K562 (cell line): ENCODE results near the gene DENND1A.

Source experiments
- CTCF ChIP-seq, 3 experiments: IDR thresholded peaks in 2 of 3; conservative IDR thresholded peaks in 1 of 3; 2 replicates each; pipeline ENCODE4 v1.5.1; 2011 to 2012; ENCODE audit warnings: low read length in 3 of 3, mild to moderate bottlenecking in 3 of 3, control low read depth in 2 of 3, improper control_type of control experiment in 1 of 3, inconsistent platforms in 1 of 3, low read depth in 1 of 3, mixed read lengths in 1 of 3, moderate library complexity in 1 of 3; ENCODE audit not compliant: insufficient read depth in 2 of 3
- NFYB ChIP-seq: IDR thresholded peaks from 2 replicates; pipeline ENCODE4 v1.6.1; 2011; ENCODE audit warnings: mild to moderate bottlenecking, moderate library complexity; ENCODE audit not compliant: insufficient read length; ENCODE audit errors: extremely low read depth
- POLR2A ChIP-seq: fragments of 450-650 bp; conservative IDR thresholded peaks from 2 replicates; pipeline ENCODE4 v1.6.1; 2016
- ZC3H11A ChIP-seq: IDR thresholded peaks from 2 replicates; pipeline ENCODE4 v1.6.1; 2012; ENCODE audit warnings: low read depth, low read length, improper control_type of control experiment
- ZNF347 ChIP-seq: fragments of 450-650 bp; formaldehyde crosslinking; IDR thresholded peaks from 2 replicates; pipeline ENCODE4 v1.4.0; 2020; ENCODE audit warnings: low read depth, mild to moderate bottlenecking, moderate library complexity

GRCh38 chr9:123511326-123512277 is 418.3 kb downstream of the DENND1A start:
- TF ChIP-seq NFYB (no peak), ZC3H11A (no peak), CTCF (IDR thresholded peaks at IDR 0.05 in 2 of 3, conservative IDR thresholded peaks at IDR 0.05 in 1 of 3; ENCODE audit: insufficient read depth in 2 of 3, low read depth in 1 of 3, low read length in 3 of 3) (no peak), ZNF347 (CRISPR knock-in tag) (no peak), POLR2A (no peak)
